OCI-LY1 (cell line): ENCODE data around the gene FAM180A.
"Not testable (repeated sequence)": the region's sequence is repeated elsewhere in the genome, so short reads cannot be mapped to it uniquely, and the experiment has no call there.

Source experiments
- H2AFZ ChIP-seq: fragments of 200-600 bp; sonication (generic), shearing (Covaris generic); 2 replicates; pipeline ENCODE4 v1.6.0; 2014; ENCODE audit warnings: antibody characterized with exemption, mild to moderate bottlenecking, low read length
- H3F3A ChIP-seq: fragments of 200-600 bp; sonication (generic), shearing (Covaris generic); 2 replicates; pipeline ENCODE4 v1.6.0; 2014; ENCODE audit warnings: mild to moderate bottlenecking, antibody characterized with exemption, low read length, moderate library complexity; ENCODE audit not compliant: insufficient read depth
- H3K27ac ChIP-seq: fragments of 200-600 bp; sonication (generic); 2 replicates; pipeline ENCODE4 v1.5.1; 2014; ENCODE audit warnings: low read length, mixed run types, mild to moderate bottlenecking, low read depth; ENCODE audit not compliant: poor library complexity, severe bottlenecking
- H3K27me3 ChIP-seq: fragments of 200-600 bp; sonication (generic); 2 replicates; pipeline ENCODE4 v1.6.0; 2014; ENCODE audit warnings: antibody characterized with exemption, mild to moderate bottlenecking, low read length, moderate library complexity; ENCODE audit not compliant: insufficient read depth
- H3K36me3 ChIP-seq: fragments of 200-600 bp; sonication (generic); 2 replicates; pipeline ENCODE4 v1.6.1; 2014; ENCODE audit warnings: mild to moderate bottlenecking, antibody characterized with exemption, low read length, moderate library complexity, mixed read lengths; ENCODE audit not compliant: insufficient read depth
- H3K4me1 ChIP-seq: fragments of 200-600 bp; sonication (generic); 2 replicates; pipeline ENCODE4 v1.5.1; 2014; ENCODE audit warnings: mild to moderate bottlenecking, low read length, moderate library complexity; ENCODE audit not compliant: insufficient read depth, severe bottlenecking
- H3K4me2 ChIP-seq: fragments of 200-600 bp; sonication (generic), shearing (Covaris generic); 2 replicates; pipeline ENCODE4 v1.6.1; 2014; ENCODE audit warnings: low read length
- H3K4me3 ChIP-seq: fragments of 200-600 bp; sonication (generic); 2 replicates; pipeline ENCODE4 v1.5.1; 2014; ENCODE audit warnings: low read length, low read depth, mild to moderate bottlenecking, mixed read lengths; ENCODE audit not compliant: poor library complexity, severe bottlenecking
- H3K79me2 ChIP-seq: fragments of 200-600 bp; shearing (Covaris generic); 2 replicates; pipeline ENCODE4 v1.6.1; 2016; ENCODE audit warnings: mixed run types, low read length, mixed read lengths; ENCODE audit not compliant: insufficient read depth
- H3K9ac ChIP-seq: fragments of 200-600 bp; sonication (generic), shearing (Covaris generic); 2 replicates; pipeline ENCODE4 v1.6.1; 2014; ENCODE audit warnings: mild to moderate bottlenecking, low read length, mixed read lengths
- H3K9me2 ChIP-seq: fragments of 200-600 bp; sonication (generic), shearing (Covaris generic); 2 replicates; pipeline ENCODE4 v1.6.1; 2014; ENCODE audit warnings: low read depth, mild to moderate bottlenecking, low read length, mixed read lengths
- H3K9me3 ChIP-seq: fragments of 200-600 bp; shearing (Covaris generic); 2 replicates; pipeline ENCODE4 v1.6.1; 2014; ENCODE audit warnings: low read length, mixed read lengths
- H4K20me1 ChIP-seq: fragments of 200-600 bp; sonication (generic), shearing (Covaris generic); 2 replicates; pipeline ENCODE4 v1.6.0; 2016; ENCODE audit warnings: mild to moderate bottlenecking, low read length; ENCODE audit not compliant: insufficient read depth
- CTCF ChIP-seq: fragments of 200-600 bp; sonication (generic), shearing (Covaris generic); IDR thresholded peaks from 2 replicates; pipeline ENCODE4 v1.5.1; 2017; ENCODE audit warnings: mild to moderate bottlenecking, antibody characterized with exemption, low read length, moderate library complexity, mixed read lengths
- EZH2 ChIP-seq: fragments of 200-600 bp; sonication (generic), shearing (Covaris generic); IDR thresholded peaks from 2 replicates; pipeline ENCODE4 v1.8.0; 2017; ENCODE audit warnings: borderline replicate concordance, mixed run types, mild to moderate bottlenecking, antibody characterized with exemption, low read length, moderate library complexity, mixed read lengths

The FAM180A gene

GRCh38 chr7:135777626-135778398, 29.2 kb upstream of the FAM180A start:
- H3K4me1 ChIP-seq = no peaks in the 10 kb centered on the region
- no peaks in the 10 kb centered on the region for H4K20me1 ChIP-seq
- no peaks in the 10 kb centered on the region for H3F3A ChIP-seq
- H3K27ac ChIP-seq = no peak overlapping the region
- no peaks in the 10 kb centered on the region for H3K79me2 ChIP-seq
- H3K4me3 ChIP-seq = no peak overlapping the region
- no peak overlapping the region for H3K4me2 ChIP-seq
- no peaks in the 10 kb centered on the region; the same call in 1 of the 2 replicates for H3K27me3 ChIP-seq
- peaks cover 9% of the 10 kb centered on the region; the same call in 1 of the 2 replicates for H3K9me3 ChIP-seq
- TF ChIP-seq CTCF (no peak), EZH2 (no peak)
- no peaks in the 10 kb centered on the region for H3K9me2 ChIP-seq
- H3K36me3 ChIP-seq = no peaks in the 10 kb centered on the region
- no peak overlapping the region for H2AFZ ChIP-seq
- H3K9ac ChIP-seq = no peak overlapping the region

GRCh38 chr7:135775915-135776314, 27.3 kb upstream of the FAM180A start:
- not testable (repeated sequence) for H4K20me1 ChIP-seq, H2AFZ ChIP-seq, H3K9me2 ChIP-seq, H3K79me2 ChIP-seq, H3K4me2 ChIP-seq, H3K27ac ChIP-seq, H3K4me3 ChIP-seq, H3K27me3 ChIP-seq, H3F3A ChIP-seq, H3K9ac ChIP-seq, H3K36me3 ChIP-seq, H3K9me3 ChIP-seq, H3K4me1 ChIP-seq

- H3K9me2 ChIP-seq = no peaks in the 10 kb centered on the region
- H3K9me3 ChIP-seq = peaks cover 9% of the 10 kb centered on the region; the same call in 1 of the 2 replicates
- no peak for TF ChIP-seq EZH2
- no peak for TF ChIP-seq CTCF
- no peak overlapping the region for H3K27ac ChIP-seq
- H3K4me3 ChIP-seq = no peak overlapping the region
- no peak overlapping the region for H3K9ac ChIP-seq
- H3K27me3 ChIP-seq = no peaks in the 10 kb centered on the region
- H3K4me2 ChIP-seq = no peak overlapping the region
- H3K36me3 ChIP-seq = no peaks in the 10 kb centered on the region
- no peaks in the 10 kb centered on the region for H3K79me2 ChIP-seq
- no peaks in the 10 kb centered on the region for H4K20me1 ChIP-seq
- H3K4me1 ChIP-seq = no peaks in the 10 kb centered on the region
- no peak overlapping the region for H2AFZ ChIP-seq
- no peaks in the 10 kb centered on the region for H3F3A ChIP-seq
Measured at GRCh38 chr7:135775230-135775629, 26.6 kb upstream of the FAM180A start.

GRCh38 chr7:135774284-135774683, 25.7 kb upstream of the FAM180A start:
- no peaks in the 10 kb centered on the region for H3K27me3 ChIP-seq
- H3F3A ChIP-seq = no peaks in the 10 kb centered on the region
- no peaks in the 10 kb centered on the region for H3K4me1 ChIP-seq
- no peak overlapping the region for H3K27ac ChIP-seq
- H3K9me3 ChIP-seq = peaks cover 9% of the 10 kb centered on the region; the same call in 1 of the 2 replicates
- H3K9me2 ChIP-seq = no peaks in the 10 kb centered on the region
- TF ChIP-seq CTCF = no peak
- TF ChIP-seq EZH2 = no peak
- H4K20me1 ChIP-seq = no peaks in the 10 kb centered on the region
- no peak overlapping the region for H3K4me2 ChIP-seq
- H3K4me3 ChIP-seq = no peak overlapping the region
- H3K9ac ChIP-seq = no peak overlapping the region
- H2AFZ ChIP-seq = no peak overlapping the region
- no peaks in the 10 kb centered on the region for H3K79me2 ChIP-seq
- no peaks in the 10 kb centered on the region for H3K36me3 ChIP-seq
